ENCODE results near the gene GSN. TPM values are rescaled to one million over a fixed set of nuclear protein-coding genes. Genes with fewer than 3 reads are reported as not detected.

GSN gene
- total RNA-seq, 1 donor from 2014 or later = 1.1 TPM

DNA sequence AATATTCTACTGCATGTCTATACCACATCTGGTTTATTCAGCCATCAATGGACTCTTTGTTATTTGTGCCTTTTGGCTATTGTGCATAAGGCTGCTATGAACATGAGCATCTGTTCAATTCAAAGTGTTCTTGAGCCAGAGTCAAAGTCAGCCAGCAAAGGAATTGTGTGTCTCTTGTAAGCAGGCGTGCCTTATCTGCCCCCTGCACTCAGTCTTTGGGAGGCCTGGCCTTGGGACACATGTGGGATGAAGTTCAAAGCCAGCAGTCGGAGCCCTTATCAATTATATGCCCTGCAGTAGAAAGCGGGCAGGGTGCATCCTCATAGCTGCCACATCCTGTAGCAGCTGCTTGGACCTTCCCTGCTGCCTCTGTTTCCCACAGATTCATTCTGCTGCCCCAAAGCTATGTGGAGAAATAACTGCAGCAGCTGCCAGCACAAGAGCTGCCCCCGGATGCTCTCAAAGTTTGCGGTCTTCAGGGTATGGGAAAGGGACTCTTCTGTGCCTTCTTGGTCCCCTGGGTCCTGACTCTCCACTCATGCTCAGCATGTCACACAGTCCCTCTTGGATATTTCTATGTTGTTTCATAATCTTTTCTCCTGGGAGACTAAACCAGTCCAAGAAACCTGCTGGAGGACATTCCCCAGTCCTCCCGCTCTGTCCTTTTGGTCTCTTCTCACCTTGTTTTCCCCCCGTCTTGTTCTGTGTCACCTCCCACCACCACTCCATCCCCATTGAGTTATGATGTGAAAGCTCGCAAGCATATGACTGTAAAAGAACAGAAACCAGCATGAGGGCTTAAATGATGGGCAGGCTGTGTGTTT lies 66.2 kb downstream of the GSN start:
- DNase-seq (ENCODE audit: low spot score) = no peak
- Mint-ChIP-seq H3K36me3 (ENCODE audit: low read depth) (peaks cover 4% of the 10 kb centered on the region), H3K27me3 (ENCODE audit: low read depth) (no peaks in the 10 kb centered on the region), H3K27ac (no peak overlapping the region), H3K4me3 (ENCODE audit: low read depth) (no peak overlapping the region), H3K4me1 (ENCODE audit: low read depth) (no peaks in the 10 kb centered on the region), H3K9me3 (no peaks in the 10 kb centered on the region)
- intact Hi-C loops (cut with micrococcal nuclease) = no loop called here

- H3K27me3 Mint-ChIP-seq (ENCODE audit: low read depth) = no peaks in the 10 kb centered on the region
- intact Hi-C loops (cut with micrococcal nuclease) = no loop called here
- H3K27ac Mint-ChIP-seq = no peak overlapping the region
- no peak for DNase-seq (ENCODE audit: low spot score)
- no peak overlapping the region for H3K4me3 Mint-ChIP-seq (ENCODE audit: low read depth)
- peaks cover 4% of the 10 kb centered on the region for H3K36me3 Mint-ChIP-seq (ENCODE audit: low read depth)
- H3K4me1 Mint-ChIP-seq (ENCODE audit: low read depth) = peaks cover 2% of the 10 kb centered on the region
- no peaks in the 10 kb centered on the region for H3K9me3 Mint-ChIP-seq
Observed at GRCh38 chr9:121336665-121337064, 68.7 kb downstream of the GSN start.

DNA sequence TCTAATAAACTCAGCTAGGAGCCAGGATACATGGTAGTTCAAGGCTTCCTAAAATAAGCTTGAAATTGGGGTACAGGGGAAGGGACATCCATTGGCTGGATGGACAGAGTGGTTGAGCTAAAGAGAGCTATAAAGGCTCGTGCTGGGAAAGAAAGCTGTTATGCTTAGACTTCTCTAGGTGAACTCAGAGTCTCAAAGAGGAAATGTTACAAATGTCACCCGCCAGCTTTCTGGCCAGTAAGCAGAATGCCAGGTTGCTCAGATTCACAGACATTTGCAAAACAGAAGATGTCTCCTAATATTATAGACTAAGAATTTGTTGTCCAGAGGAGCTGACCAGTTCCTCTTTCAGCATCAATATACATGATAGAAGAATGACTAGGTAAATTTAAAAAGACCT lies 71.5 kb downstream of the GSN start:
- Mint-ChIP-seq H3K9me3 (no peaks in the 10 kb centered on the region), H3K36me3 (ENCODE audit: low read depth) (peaks cover 4% of the 10 kb centered on the region), H3K27ac (no peak overlapping the region), H3K4me1 (ENCODE audit: low read depth) (peaks cover 2% of the 10 kb centered on the region), H3K4me3 (ENCODE audit: low read depth) (no peak overlapping the region), H3K27me3 (ENCODE audit: low read depth) (no peaks in the 10 kb centered on the region)
- intact Hi-C loops (cut with micrococcal nuclease) = no loop called here
- DNase-seq (ENCODE audit: low spot score) = no peak

DNA sequence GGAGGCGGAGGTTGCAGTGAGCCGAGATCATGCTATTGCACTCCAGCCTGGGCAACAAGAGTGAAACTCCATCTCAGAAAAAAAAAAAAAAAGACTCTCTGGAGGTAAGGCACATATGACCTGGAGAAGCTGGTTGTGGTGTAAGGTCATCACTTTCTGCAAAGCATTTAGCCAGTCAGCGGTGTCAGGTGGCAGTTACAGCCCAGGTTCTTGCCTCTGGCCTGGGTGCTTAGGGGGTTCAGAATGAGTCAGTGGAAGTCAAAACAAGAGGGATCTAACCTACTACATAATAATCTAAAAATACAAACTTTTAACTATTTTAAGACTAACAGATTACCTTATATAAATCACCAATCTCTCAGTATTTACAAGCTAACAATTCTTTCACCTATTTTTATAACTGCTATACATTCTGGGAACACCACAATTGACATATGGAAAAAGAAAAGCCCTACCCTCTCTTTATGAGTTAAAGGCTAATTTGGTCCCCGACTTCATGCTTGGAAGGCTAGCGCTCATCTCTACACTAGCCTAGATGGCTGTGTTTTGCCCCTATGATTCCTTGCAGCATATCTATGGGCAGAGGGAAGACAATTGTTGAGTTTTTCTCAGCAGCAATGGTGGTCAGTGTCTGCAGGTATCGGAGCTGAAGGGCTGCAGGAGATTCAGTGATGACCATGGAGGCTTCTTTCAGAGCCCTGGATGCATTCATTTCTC lies 72.9 kb downstream of the GSN start:
- Mint-ChIP-seq H3K27ac (no peak overlapping the region), H3K9me3 (no peaks in the 10 kb centered on the region), H3K4me3 (ENCODE audit: low read depth) (no peak overlapping the region), H3K4me1 (ENCODE audit: low read depth) (peaks cover 2% of the 10 kb centered on the region), H3K36me3 (ENCODE audit: low read depth) (peaks cover 4% of the 10 kb centered on the region), H3K27me3 (ENCODE audit: low read depth) (no peaks in the 10 kb centered on the region)
- intact Hi-C loops (cut with micrococcal nuclease) = no loop called here
- no peak for DNase-seq (ENCODE audit: low spot score)

GRCh38 chr9:121344184-121344583 lies 76.2 kb downstream of the GSN start:
- H3K4me1 Mint-ChIP-seq (ENCODE audit: low read depth) = peaks cover 2% of the 10 kb centered on the region
- DNase-seq (ENCODE audit: low spot score) = no peak
- intact Hi-C loops (cut with micrococcal nuclease) = no loop called here
- H3K27ac Mint-ChIP-seq = no peak overlapping the region
- no peaks in the 10 kb centered on the region for H3K27me3 Mint-ChIP-seq (ENCODE audit: low read depth)
- H3K4me3 Mint-ChIP-seq (ENCODE audit: low read depth) = no peak overlapping the region
- peaks cover 17% of the 10 kb centered on the region for H3K36me3 Mint-ChIP-seq (ENCODE audit: low read depth)
- H3K9me3 Mint-ChIP-seq = no peaks in the 10 kb centered on the region

DNA sequence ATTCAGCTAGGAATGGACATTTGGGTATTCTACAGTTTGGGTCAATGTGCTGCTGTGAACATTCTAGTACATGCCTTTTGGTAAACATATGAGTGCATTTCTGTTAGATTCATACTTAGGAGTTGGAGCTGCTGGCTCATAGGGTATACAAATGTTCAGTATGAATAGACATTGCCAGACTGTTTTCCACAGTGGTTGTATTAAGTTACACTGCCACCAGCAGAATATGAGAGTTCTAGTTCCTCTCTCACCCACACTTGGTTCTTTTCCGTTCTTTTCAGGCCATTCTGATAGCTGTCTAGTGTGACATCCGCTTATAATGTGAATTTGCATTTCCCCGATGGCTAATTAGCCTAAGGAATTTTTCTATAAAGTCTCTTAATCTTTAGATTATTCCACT lies 77.1 kb downstream of the GSN start:
- intact Hi-C loops (cut with micrococcal nuclease) = no loop called here
- no peaks in the 10 kb centered on the region for H3K27me3 Mint-ChIP-seq (ENCODE audit: low read depth)
- H3K36me3 Mint-ChIP-seq (ENCODE audit: low read depth) = peaks cover 20% of the 10 kb centered on the region
- H3K4me3 Mint-ChIP-seq (ENCODE audit: low read depth) = no peak overlapping the region
- no peaks in the 10 kb centered on the region for H3K9me3 Mint-ChIP-seq
- no peak overlapping the region for H3K27ac Mint-ChIP-seq
- peaks cover 2% of the 10 kb centered on the region for H3K4me1 Mint-ChIP-seq (ENCODE audit: low read depth)
- no peak for DNase-seq (ENCODE audit: low spot score)

- Mint-ChIP-seq H3K4me1 (ENCODE audit: low read depth) (peaks cover 3% of the 10 kb centered on the region), H3K4me3 (ENCODE audit: low read depth) (no peak overlapping the region), H3K27me3 (ENCODE audit: low read depth) (no peaks in the 10 kb centered on the region), H3K9me3 (no peaks in the 10 kb centered on the region), H3K27ac (no peak overlapping the region), H3K36me3 (ENCODE audit: low read depth) (peaks cover 22% of the 10 kb centered on the region)
- intact Hi-C loops (cut with micrococcal nuclease) = no loop called here
- no peak for DNase-seq (ENCODE audit: low spot score)
Observed at GRCh38 chr9:121348221-121348620, 80.3 kb downstream of the GSN start.

DNA sequence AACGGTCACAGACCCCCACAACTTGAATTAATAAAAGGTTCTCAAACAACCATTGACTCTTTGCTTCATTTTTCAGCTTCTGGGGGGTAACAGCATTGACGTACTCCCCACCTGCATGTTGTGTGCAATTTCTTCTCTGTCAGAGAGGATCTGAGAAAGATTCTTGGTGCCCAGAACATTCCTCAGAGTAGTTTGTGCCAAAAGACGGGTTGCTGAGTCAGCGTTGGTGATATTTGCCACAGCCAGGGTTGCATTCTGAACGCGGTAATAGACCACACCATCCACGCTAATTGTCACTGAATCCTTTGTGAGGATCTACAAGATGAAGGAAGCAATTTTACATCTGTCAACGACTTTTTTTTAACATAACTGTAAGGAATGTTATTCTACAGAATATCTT lies 81.0 kb downstream of the GSN start:
- H3K27ac Mint-ChIP-seq = no peak overlapping the region
- H3K9me3 Mint-ChIP-seq = no peaks in the 10 kb centered on the region
- intact Hi-C loops (cut with micrococcal nuclease) = no loop called here
- no peak for DNase-seq (ENCODE audit: low spot score)
- no peaks in the 10 kb centered on the region for H3K27me3 Mint-ChIP-seq (ENCODE audit: low read depth)
- peaks cover 10% of the 10 kb centered on the region for H3K4me1 Mint-ChIP-seq (ENCODE audit: low read depth)
- no peak overlapping the region for H3K4me3 Mint-ChIP-seq (ENCODE audit: low read depth)
- peaks cover 27% of the 10 kb centered on the region for H3K36me3 Mint-ChIP-seq (ENCODE audit: low read depth)

GRCh38 chr9:121350036-121350435 lies 82.1 kb downstream of the GSN start:
- H3K36me3 Mint-ChIP-seq (ENCODE audit: low read depth) = peaks cover 29% of the 10 kb centered on the region
- no peak overlapping the region for H3K27ac Mint-ChIP-seq
- DNase-seq (ENCODE audit: low spot score) = no peak
- H3K4me3 Mint-ChIP-seq (ENCODE audit: low read depth) = no peak overlapping the region
- H3K9me3 Mint-ChIP-seq = no peaks in the 10 kb centered on the region
- intact Hi-C loops (cut with micrococcal nuclease) = no loop called here
- H3K4me1 Mint-ChIP-seq (ENCODE audit: low read depth) = peaks cover 13% of the 10 kb centered on the region
- H3K27me3 Mint-ChIP-seq (ENCODE audit: low read depth) = no peaks in the 10 kb centered on the region

- intact Hi-C loops (cut with micrococcal nuclease) = no loop called here
- Mint-ChIP-seq H3K4me3 (ENCODE audit: low read depth) (no peak overlapping the region), H3K27ac (no peak overlapping the region), H3K27me3 (ENCODE audit: low read depth) (no peaks in the 10 kb centered on the region), H3K4me1 (ENCODE audit: low read depth) (peaks cover 13% of the 10 kb centered on the region), H3K36me3 (ENCODE audit: low read depth) (peaks cover 31% of the 10 kb centered on the region), H3K9me3 (no peaks in the 10 kb centered on the region)
- no peak for DNase-seq (ENCODE audit: low spot score)
Observed at GRCh38 chr9:121350993-121351561, 83.1 kb downstream of the GSN start.

GRCh38 chr9:121353241-121354061 lies 85.5 kb downstream of the GSN start:
- no peaks in the 10 kb centered on the region for H3K9me3 Mint-ChIP-seq
- H3K4me3 Mint-ChIP-seq (ENCODE audit: low read depth) = no peak overlapping the region
- peaks cover 23% of the 10 kb centered on the region for H3K36me3 Mint-ChIP-seq (ENCODE audit: low read depth)
- peak overlapping the region; percentile 6 for H3K27ac Mint-ChIP-seq
- no peaks in the 10 kb centered on the region for H3K27me3 Mint-ChIP-seq (ENCODE audit: low read depth)
- peak; percentile 32 for DNase-seq (ENCODE audit: low spot score)
- intact Hi-C loops (cut with micrococcal nuclease) = loop anchor here (2.0 kb wide), 1 partner anchor 15 kb away; no protein-coding TSS in a partner anchor
- H3K4me1 Mint-ChIP-seq (ENCODE audit: low read depth) = peaks cover 24% of the 10 kb centered on the region

DNA sequence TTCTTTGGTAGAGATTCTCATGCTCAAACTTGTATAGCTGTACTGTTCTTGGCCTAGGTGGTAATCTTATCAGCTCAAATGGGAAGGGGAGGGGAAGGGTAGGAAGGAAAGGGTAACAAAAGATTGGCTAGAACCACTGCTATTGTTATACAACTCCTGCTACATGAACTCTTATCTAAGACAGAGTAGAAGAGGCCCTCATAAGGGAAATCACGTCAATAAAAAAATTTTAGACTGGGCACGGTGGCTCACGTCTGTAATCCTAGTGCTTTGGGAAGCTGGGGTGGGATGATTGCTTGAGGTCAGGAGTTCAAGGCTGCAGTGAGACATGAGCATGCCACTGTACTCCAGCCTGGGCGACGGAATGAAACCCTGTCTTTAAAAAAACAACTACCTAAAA lies 86.2 kb downstream of the GSN start:
- H3K9me3 Mint-ChIP-seq = no peaks in the 10 kb centered on the region
- H3K4me3 Mint-ChIP-seq (ENCODE audit: low read depth) = no peak overlapping the region
- H3K27me3 Mint-ChIP-seq (ENCODE audit: low read depth) = no peaks in the 10 kb centered on the region
- no peak for DNase-seq (ENCODE audit: low spot score)
- peaks cover 29% of the 10 kb centered on the region for H3K4me1 Mint-ChIP-seq (ENCODE audit: low read depth)
- H3K36me3 Mint-ChIP-seq (ENCODE audit: low read depth) = peaks cover 18% of the 10 kb centered on the region
- peak overlapping the region; percentile 6 for H3K27ac Mint-ChIP-seq
- intact Hi-C loops (cut with micrococcal nuclease) = no loop called here

Data from activated T-helper 2 cell treated with anti-CD3 and anti-CD28 coated beads, Interferon-gamma antibody, Interleukin-2, Interleukin-4, amounts not matched to agents 10 μg/mL and 5 μg/mL and 100 μg/mL, durations not matched to agents 14 hours and 24 hours and 36 hours (primary cell).